Fibroblast of skin of right biceps (primary cell): ENCODE data around the gene DNM3.
A peak's percentile ranks its signal among the peaks of the same experiment; 100 is the strongest.

ENCODE experiments used
- DNase-seq: peaks from one replicate; pipeline ENCODE4 v3.0.0-alpha.2; 2013

Gene DNM3

DNA sequence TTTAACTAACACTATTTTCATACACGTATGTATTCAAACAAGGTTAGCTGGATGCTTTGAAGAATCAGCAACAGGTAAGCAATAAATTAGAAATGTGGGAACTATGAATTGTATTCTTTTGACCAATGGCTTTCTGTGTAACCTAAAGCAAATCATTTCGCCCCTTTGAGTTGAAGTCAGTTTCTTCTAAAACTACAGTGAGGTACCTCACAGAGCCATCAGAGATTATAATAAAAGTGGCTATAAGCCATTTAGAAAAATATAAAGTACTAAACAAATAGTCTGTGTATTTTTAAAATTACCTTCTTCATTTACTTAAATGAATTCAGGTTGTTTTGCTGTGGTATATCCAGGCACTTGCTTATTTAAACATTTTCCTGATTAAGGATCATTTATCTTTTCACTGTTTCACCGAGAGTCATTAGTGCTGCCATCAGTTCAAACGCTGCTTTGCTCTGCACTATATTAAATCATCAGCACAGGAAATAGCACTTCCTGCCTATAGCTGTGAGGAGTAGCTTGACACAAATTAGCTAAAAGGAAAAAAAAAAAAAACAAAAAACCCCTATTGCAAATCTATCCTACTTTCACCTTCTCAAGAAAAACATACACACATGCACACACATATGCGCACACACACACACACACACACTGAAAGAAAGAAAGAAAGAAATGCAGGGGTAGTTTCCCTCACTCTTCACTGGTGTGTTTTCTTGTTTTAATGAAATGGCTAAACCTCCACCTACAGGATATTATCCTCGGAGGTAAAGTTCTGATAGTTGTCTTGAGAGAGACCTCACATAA, 539.3 kb downstream of the DNM3 start:
- peak; percentile 37 for DNase-seq

DNA sequence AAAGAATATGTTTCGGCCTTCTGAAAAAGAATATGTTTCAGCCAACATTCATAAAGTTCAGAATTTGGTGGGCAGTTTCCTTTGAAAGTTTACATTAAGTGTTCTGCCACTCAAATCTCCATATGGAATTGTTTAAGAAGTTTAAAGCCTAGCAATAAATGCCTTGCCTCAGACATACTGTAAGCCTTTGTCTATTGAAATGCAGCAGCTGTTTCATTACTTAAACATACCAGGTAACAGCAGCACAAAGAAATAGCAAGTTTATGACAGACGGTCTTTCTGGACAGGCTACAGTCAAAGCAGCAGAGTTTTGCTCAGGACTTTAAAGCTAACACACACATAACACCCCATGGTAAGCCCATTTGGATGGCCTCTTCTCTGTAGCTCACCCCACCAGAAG, 540.6 kb downstream of the DNM3 start:
- peak; percentile 47 for DNase-seq

DNA sequence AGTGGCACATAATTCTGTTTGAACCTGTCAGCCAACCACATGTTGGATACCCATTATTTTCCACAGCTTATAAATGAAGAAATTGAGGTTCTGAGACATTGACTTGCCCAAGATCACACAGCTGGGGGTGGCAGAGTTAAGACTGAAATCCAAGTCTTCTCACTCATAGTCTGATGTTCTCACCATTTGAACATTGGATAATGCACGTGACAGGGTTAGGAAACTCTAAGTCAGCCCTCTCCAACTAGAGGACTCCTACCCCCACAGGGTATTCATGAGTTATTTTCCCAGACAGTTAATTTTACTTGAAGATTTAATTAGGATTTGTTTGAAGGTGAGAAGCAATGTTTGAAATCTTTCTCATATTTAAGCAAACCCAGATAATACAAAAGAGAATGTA, 541.1 kb downstream of the DNM3 start:
- DNase-seq: peak; percentile 51

DNA sequence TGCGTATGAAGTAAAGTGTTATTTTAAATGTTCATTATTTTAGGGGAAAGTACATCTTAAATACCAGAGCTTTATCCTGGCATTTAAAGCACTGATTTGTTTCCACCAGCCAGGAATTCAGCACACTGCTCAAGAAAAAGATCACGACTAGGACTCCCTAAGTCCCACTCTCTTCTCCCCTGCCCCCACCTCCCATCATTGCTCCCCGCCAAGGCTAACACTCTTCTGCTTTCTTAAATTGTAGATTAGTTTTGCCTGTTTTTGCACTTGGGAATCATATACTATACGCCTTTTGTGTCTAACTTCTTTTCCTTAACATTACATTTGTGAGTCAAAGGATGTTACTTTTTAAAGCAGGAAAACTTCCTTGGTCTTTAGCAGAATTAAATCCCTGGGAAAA, 541.7 kb downstream of the DNM3 start:
- DNase-seq: peak; percentile 36

DNA sequence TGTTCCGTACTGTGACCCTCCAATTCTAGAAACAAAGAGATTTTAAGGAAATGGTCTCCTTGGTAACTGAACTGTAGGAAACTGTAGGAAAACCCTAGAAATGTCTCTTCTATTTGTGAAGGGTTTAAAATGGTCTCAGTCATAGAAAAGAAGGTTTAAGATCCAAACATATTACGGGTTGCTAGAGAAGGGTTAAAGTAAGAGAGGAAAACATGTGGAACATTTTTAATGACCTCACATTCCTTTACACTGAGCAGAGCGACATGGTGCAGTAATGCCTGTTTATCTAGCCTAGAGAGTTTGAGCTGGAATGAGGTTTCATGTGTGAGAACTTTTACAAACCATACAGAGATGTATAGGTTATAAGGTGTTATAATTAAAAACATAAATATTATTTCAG, 542.2 kb downstream of the DNM3 start:
- DNase-seq: peak; percentile 89

DNA sequence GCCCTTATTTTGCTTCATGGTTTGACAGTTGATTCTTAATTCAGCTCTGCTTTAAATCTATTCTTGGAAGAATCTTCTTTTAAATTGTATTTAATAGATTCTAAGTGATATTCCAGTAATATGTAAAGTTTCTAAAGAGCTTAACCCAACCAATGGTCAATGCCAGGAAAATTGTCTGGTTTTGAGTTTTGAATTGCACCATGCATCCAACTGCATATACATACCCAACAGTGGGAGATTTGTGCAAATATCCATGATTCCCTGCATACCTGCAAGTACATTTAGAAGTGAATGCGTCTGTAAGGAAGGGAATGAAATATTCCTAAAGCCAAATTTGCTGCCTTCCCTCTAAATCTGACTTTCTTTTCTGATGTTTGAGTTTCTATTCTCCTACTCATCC, 543.4 kb downstream of the DNM3 start:
- no peak for DNase-seq

DNA sequence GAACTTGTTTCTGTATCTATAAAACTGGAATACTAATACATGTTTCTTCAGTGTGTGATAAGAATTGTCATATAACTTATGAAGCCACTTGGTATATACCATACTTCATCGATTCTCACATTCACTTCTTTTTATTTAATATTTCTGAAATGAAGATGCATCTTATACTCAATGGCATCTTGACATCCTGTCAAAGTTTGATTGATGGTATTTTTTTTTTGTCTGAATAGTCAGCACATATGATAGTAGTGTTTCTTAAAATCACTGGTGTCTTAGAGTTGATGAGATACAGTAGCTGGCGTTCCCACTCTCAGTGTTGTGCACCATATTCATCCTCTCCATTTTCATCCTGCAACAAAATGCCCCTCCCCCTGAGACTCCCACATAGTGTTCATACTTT, 544.7 kb downstream of the DNM3 start:
- no peak for DNase-seq

DNA sequence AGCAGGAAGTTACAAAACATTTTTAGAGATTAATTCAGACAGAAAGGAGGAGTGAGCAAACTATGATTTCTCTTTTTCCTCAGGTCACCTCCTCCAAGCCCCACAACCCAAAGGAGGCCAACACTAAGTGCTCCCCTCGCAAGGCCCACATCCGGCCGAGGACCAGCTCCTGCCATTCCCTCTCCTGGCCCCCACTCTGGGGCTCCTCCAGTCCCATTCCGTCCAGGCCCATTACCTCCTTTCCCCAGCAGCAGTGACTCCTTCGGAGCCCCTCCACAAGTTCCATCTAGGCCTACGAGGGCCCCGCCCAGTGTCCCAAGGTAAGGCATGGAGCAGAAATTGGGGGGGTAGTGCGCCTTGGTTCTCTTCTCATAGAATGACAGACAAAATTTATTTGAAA, 547.2 kb downstream of the DNM3 start:
- DNase-seq: no peak

DNA sequence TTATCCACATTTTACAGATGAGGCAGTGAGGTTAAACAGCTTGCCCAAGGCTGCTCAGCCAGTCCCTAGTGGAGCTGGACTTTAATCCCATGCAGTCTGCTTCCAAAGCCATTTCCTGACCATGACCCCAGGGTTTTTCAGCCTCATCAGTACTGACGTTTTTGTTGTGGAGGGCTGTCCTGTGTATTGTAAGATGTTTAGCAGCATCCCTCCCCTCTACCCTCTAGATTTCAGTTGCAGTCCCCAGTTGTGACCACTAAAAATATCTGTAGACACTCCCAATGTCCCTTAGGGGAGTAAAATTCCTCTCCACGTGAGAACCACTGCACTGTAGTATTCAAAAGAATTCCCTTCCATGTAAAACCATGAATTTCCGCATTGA, 549.0 kb downstream of the DNM3 start:
- DNase-seq: no peak

DNA sequence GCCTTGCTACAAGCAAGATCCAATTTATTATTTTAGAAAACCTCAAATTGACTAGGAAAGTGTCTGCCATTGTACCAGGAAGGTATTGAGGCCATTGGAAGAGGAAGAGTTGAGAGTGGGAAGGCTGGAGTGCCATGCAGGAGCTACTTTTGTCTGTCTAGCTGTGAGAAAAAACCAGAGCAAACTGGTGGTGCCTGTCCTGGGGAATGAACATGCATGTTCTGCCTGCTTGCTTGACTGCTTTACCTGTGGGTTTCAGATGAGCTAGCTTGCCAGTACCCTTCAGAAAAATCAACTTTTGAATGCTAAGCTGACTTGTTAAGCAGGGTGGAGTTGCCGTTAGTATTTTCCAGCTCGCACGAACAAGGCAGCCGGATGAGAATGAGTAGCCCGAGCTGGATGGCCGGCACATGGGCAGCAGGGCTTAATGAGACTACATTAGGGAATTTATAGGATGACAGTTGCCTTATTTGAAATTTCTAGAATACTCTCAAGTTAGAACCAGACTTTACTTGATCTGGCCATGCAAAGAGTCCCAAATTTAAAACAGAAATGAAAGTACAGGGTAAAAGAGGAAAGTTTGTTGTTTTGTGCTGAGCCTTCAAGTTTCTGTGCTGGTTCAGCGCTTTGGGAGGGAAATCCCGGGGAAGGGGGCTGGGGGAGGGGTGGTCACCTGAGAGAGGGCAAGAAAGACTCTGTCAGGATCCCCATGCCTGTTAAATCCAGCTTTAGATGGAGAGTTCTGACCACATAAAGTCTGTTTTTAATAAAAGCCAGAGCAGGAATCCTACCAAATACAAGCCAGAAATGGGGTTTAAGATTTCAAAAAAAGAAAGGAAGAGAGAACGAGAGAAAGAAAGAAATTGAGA, 549.6 kb downstream of the DNM3 start:
- peak; percentile 59 for DNase-seq

DNA sequence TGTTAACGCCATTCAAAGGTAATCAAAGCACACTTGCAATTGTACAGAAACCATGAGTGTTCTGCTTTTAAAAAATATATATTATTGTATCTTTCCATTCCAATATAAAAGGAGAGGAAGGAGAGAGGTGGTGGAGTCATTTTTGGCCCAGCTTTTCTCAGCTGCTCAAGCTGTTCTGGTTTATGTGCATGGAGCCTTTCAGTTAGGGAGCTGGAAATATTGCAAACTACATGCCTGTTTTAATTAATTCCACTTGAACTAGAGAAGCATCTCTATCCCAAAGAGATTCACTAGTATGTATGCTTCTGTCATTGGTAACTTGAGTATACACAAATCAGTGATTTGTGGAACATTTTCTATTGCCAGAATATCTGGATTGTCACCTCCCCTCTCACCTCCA, 550.7 kb downstream of the DNM3 start:
- DNase-seq: no peak

DNA sequence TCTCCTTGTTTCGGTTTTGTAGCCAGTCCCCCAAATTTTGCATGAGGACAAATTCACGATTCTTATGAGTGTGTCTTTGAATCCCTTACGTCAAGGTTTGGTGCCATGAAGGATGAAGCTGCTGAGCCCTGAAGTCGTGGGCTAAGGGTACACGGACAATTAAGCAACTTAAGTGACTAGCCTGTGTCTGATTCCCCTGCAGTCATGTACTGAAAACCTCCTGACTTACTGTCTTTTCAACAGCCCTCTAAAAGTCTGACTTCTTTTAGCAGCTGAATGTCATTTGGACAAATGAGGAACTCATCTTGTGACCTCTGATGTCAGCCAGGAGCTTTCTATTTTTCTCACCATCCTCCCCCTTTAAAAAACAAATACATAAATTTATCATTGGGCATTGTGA, 552.1 kb downstream of the DNM3 start:
- DNase-seq: no peak

DNA sequence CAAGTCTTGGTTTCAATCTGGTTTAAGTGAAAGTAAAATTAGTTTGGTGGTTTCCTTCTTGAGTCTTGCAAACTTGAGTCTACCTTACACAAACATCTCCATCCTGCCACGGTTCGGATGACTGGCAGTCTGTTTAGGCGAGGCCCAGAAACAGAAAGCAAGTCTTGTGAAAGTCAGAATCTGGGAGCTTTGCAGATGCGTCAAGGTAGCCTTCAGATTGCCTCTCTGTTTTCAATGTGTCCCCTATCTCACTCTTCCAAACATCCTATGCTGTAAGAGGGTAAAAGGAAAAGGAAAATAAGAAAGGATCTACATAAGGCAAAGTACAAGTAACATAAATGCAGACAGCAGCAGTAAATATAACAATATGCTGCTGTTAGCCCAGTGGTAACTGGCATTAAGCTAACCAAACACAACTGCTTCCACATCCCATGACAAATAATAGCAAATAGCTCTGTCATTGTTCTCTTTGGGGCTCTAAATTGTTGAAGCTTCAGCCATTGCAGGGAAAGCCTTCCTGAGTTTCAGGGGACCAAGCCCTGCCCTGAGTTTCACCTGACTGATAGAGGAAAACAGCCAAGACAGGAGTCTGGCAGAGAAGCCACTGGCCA, 552.9 kb downstream of the DNM3 start:
- DNase-seq: peak; percentile 40

DNA sequence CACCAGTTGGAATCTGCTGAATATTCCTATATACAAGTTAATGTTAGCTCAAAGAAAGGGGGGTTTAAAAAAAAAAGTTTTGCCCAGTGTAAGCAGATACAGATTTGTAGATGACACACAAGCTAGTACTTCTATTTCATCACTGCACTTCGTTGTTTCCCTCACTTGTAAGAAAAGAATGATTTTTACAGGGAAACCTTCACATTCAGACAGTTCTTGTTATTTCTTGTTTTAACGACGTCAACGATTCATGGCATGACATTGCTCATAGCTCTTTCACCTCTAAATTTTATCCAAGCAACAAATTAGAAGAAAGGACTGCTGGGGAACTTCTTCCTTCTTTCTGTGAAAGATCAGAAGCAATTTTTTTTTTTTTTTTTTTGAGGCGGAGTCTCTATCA, 553.5 kb downstream of the DNM3 start:
- DNase-seq: peak; percentile 54

DNA sequence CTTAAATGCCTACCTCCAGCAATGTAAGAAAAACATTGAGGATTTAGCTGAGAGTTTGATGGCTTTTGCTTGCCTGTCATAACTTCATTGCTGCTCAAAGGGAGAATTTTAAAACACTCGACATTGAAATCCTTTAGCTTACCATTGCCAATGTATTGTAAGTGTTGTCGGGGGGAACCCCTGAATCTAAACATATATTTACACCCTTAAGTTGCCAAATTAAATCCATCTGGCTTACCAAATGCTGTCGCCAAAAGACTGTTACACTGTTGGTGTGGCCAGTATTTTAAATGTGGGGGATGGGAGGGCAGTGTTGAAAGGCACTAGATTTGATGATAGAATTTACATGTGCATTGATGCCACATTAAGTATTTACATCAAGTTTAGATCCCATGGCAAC, 554.3 kb downstream of the DNM3 start:
- no peak for DNase-seq

DNA sequence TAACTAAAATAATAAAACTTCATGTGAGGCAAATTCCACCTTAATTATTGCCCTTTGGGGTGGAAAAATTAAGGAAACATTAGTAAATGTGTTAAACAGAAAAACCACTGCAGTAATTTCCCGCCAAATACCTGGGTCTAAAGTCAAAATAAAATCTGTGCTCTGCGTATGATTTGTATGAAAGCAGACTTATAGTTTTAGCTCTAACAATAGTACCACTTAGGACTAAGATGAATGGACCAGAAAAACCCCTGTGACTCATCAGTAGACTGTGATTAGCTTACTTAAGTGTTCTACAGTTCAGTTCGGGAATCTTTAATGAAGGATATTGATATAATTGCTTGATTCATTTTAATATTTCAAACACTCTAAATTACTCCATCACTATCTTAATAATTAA, 555.9 kb downstream of the DNM3 start:
- DNase-seq: peak; percentile 64

DNA sequence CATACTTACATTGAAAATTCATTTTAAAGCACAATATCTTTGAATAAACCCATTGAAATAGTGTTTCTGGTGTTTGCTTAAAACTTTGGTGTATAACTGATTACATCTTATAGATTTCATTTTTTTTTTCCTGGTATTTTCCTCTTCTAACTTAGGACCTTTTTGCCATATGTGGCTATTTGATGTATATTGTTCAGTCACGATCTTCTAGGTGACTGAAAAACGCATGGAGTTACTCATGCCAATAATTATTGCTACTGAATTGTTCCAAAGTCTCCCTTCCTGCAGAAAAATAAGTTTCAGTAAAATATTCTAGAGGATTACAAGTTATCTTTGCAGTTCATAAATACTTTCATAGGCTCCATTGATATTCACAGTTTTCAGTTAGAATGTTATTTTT, 556.3 kb downstream of the DNM3 start:
- DNase-seq: no peak

DNA sequence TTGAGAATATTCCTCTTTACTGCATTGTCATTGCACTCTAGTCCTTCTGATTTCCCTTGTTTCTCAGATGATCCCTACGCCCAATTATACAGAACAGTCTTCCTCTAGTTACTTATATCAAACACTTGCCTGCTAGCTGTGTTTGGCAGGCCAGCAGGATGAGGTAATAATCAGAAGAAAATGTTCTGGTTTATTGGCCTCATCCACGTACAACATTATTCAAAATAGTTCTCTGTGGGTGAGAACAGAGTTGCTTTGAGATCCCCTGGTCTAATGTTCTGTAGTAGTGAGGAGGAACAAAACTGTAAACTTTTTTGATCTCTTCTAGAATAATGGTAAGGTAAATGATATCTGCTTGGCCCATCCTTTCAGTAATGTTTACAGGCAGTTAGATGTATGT, 556.9 kb downstream of the DNM3 start:
- DNase-seq: peak; percentile 30

DNA sequence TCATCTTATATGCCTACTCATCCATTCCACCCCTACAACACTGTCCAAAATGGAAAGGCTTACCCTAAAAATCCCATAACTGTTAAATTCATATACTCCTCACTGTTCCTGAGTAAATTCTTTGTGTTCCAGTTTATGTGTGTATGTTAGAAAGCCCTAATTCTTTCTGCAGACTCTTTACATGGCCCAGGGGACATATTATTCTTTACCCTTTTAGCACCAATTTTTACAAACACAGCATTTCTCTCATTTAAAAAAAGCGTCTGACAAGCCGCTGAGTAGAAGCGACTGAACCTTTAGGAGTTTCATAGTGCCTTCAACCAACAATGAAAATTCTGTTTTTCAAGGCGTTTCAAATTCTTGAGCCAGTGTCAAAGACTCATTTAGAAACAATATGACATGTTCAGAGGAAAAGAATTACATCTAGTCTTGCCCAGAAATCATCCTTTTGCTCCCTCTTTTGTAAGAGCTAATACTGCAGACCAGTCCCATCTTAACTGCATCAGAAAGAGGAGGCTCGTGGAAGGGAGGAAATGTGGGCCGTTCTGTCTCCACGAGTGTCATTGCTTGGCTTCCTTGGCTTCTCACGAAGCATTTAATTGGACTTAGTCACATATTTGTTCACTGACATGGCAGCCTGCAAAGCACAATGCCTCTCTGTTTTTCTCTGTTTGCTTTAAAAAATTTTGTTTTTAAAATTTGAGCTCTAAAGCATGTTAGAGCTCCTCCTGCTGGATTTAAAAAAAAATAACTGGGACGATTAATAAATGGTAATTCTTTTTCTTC, 557.9 kb downstream of the DNM3 start:
- DNase-seq: peak; percentile 99

DNA sequence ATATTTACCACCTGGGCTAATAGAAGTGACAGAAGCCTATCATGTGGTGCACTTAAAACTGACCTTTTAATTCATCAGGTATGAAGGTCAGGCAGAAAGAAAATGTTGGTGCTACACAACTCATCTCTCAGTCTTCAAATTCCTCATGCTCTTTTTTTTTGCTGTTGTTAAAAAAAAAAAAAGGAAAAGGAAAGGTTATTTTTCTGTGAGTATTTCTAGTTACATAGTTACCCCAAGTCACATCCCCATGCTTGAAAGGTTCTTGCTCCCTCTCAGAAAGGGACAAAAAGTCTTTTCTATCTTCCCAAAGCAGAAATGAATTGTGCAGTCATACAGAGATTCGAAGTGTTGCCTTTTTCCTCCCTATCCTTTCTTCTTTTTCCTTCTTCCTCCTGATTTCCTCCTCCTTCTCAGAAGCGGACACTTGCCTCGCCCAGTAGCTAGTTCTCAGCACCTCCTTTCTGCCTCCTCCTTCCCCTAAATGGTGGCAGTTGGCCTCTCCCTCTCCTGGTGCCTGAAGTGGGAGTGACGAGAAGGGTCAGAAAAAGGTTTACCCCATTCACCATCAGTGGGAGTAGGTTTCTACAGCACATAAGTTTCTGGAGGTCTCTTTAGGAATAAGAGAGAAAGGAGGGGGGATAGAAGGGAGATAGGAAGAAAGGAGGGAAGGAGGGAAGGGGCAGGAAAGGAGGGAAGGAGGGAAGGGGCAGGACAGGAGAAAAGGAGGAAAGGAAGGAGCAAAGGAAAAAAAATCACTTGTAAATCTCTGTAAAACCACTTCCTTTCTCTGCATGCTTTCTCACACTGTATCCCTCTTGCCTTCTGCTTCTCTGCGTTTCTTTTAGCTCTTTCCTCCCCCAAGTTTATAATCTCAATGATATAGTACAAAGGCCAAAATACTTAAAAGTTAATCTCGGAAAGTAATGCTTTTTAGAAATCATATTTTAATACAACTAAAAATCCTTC, 558.7 kb downstream of the DNM3 start:
- DNase-seq: no peak

DNA sequence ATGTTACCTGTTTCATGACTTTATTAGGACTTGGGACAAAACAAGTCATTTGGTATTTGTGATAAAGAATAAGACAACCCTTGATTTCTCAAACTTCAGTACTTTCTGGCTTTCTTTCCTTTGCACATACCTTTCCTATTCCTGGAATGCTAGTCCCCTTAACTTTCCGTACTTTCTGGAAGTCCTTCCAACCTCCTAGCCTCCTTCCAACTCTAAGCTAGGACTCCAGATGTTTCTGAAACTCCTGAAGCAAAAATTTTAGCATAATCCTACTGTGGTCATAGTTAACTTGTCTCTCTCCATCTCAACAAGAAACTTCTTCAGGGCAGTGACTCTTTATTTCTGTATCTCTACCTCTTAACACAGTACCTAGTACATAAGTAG, 559.4 kb downstream of the DNM3 start:
- DNase-seq: no peak

DNA sequence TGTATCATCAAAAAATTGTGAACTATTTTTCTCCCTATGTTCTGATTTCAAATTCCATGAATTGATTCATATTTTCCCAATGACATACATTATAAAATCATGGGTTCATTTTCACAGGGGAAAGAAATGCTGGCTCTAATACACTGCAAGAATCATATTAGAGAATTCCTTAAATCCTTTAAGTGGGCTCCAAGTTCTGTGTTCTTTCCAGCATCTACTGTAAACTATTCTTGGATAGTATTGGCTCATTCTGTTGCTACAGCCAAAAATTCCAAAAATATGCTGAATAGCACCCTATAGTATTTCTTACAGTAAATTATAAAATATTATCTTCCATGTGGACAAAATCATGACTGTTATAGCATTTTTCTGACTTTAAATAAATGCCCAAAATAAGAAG, 560.2 kb downstream of the DNM3 start:
- DNase-seq: peak; percentile 21
